ENCODE measurements around the gene G6PC3.

The G6PC3 gene

DNA sequence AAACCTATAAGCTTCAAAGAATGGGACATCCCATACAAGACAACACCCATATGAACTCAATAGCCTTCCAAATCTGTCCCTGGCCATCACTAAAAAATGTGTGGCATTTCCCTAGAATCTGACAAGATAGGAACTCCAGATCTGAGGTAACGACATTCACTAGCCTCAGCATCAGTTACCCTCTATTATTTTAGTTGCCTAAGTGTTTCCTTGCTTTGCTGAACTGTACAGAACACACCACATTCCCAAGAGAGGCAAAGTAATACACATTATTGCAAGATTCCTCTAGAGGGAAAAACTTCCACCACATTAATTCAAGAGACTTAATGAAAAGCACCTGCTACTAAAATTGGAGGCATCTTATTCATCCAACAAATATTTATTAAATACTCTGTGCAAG, 9.1 kb upstream of the G6PC3 start:
- no peak for FAIRE-seq

DNA sequence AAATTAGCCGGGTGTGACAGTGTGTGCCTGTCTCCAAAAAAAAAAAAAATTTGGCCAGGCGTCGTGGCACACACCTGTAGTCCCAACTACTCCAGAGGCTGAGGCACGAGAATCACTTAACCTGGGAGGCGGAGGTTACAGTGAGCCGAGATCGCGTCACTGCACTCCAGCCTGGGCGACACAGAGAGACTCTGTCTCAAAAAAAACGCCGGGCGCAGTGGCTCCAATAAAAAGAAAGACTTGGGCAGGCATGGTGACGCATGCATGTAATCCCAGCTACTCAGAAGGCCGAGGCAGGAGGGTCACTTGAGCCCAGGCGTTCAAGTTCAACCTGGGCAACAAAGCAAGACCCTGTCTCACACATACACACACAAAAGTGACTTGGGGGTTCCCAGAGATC, 7.7 kb upstream of the G6PC3 start:
- FAIRE-seq = no peak

DNA sequence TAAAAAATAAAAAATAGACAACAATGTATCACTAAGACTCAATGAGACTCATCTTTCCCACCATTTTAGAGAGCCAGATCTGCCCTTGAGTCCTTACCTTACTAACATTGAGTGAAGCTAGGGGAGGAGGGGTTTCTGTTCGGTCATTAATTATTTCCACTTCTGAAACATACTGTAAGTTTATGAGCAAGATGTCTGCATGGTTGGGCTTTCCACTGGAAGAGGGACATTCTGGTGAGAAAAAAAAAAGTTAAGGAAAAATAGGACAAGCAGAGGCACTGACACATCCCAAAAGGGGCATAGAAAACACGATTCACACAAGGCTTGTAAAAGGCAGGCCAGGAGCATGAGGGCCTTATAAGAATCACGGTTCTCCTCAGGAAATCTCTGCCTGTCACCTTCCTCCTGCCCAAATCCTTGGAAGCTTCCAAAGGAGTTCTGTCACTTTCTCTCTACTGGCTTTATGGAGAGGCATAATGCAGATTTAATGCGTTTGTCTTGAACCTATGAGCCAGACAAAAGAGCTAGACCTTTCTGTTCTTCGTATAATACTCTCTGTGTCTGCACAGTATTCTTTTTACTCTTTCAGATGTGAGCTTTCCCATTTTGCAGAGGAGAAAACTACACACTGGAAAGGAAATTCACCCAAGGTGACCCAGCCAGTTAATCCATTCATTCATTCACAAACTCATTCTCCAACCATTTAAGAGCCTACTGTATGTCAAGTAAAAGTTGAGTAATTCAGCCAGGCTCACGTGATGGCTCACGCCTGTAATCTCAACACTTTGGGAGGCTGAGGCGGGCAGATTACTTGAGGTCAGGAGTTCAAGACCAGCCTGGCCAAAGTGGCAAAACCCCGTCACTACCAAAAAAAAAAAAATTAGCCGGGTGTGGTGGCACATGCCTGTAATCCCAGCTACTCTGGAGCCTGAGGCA, 6.6 kb upstream of the G6PC3 start:
- FAIRE-seq = no peak

DNA sequence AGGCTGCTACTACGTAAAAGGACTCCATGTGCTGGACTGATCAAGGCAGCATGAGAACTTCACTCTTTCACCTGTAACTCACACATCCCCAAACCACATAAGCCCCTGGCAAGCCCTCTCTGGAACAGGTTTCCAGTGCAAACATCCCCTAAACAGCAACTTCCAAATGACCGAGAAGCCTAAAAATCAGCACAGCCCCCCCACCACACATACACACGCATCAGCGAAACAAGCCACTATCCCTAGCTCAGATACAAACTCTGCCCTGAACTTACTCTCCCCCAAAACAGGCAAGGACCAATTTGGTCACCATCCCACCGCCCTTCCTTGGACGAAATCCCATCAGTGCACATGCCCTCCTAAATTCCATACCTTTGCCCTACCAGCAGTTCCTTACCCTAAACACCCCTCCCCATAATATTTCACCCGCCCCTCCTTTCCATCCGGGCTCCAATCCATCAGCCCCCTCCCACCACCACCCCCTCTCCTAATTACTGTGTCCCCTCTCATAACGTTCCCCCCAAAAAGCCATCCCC, 4.8 kb upstream of the G6PC3 start:
- FAIRE-seq = no peak

DNA sequence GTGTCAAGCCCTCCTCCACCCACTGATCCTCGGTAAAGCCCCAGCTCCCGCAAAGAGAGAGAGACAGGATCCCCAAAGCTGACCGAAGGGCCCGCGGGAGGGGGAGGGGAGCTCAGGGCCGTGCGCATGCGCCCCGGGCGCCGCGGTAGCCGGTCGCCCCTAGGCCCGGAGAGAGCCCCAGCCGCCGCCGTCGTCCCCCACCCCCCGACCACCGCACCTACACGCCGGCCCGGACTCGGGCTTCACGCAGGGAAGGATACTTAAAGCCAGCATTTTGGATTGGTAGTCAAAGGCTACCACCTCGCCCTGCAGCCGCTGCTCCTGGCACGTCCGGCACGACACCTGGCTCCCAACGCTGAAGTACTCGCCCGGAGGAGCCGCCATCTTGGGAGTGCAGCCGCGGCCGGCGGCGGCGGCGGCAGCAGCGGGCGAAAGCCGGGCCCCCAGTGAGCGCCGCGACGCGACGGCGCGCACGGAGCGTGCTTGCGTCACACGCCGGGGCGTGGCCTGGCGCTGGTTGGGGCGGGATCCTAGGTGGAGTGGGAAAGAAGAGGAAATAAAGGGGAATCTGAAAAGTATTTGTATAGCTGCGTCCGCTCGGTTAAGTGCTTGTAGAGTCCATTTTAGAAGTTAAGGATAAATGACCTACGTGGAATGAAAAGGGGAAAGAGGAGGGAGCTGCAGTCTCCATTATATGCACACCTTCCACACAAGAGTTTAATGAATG, 4.2 kb upstream of the G6PC3 start, which contains the start of gene LSM12:
LSM12 (minus strand) TSS at position 468 of the 727 bp plus-strand sequence; CDS start at position 384, 84 bp downstream.
- FAIRE-seq = no peak

GRCh38 chr17:44067545-44067940, 3.0 kb upstream of the G6PC3 start:
- FAIRE-seq = no peak

DNA sequence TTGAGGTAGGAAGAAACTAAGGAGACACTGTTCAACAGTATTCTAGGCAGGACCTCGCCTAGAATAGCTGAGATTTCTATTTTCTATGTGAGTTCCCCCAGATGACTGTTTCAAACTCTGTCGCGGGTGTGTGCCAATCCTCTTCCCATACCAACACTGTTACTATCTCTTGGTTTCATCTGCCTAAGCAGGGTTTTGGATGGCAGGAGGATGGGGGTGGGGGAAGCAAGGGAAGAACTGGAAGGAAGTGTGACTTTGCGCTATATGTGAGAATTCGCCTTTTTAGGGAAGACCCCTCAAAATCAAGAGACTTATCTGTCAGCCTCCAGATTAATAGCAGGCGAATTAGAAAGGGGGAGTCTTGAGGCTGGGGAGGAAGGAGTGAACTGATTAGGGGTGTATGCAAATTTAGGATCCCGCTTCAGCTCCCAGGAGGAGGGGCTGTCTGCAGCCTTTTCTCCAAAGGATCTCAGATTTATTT, 521 bp upstream of the G6PC3 start:
- FAIRE-seq = no peak

DNA sequence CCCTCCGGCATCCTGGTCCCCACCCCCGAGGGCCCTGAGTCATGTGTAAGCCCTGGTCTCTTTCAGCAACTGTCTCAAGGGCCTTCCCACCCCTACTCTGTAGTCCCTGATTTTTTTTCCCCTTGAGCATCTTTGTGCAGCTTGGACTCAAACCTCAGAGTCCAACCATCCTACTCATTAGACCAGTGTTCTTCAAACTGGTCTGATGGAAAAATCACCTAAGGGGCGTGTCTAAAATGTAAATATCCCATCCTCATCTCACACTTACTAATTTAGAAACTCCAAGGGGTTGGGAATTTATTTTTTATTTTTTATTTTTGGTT, 624 bp downstream of the G6PC3 start:
- FAIRE-seq = no peak

- no peak for FAIRE-seq
Measured at GRCh38 chr17:44071772-44072171, 1.2 kb downstream of the G6PC3 start.

DNA sequence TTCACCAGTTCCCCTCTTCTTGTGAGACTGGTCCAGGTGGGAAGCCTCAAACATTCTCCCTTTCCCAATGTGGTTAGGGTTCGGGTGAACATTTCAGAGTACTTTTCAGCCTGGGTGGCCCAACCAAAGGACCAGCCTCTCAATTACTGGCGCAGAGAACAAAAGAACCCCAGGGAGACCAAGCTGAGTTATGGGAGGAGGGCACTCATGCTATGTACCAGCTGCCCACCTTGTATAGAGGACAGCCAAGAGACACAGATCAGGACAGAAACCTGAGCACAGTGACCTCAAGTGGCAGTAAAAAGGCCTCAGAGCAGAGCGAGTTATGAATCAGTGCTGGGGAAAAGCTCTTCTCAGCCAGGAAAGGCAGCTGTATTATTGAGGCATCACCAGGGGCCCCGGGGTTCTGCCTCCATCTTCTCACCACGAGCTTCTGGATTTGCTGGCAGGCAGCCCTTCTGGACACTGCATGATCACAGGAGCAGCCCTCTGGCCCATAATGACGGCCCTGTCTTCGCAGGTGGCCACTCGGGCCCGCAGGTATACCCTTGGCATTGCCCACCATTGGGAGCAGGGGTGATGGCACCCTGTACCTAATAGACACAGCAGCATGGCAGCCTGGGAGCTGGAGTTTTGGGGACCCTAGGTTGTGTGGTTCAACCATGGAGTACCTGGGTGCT, 3.8 kb downstream of the G6PC3 start:
- FAIRE-seq = no peak

GRCh38 chr17:44074911-44075285, 4.4 kb downstream of the G6PC3 start:
- FAIRE-seq = no peak

DNA sequence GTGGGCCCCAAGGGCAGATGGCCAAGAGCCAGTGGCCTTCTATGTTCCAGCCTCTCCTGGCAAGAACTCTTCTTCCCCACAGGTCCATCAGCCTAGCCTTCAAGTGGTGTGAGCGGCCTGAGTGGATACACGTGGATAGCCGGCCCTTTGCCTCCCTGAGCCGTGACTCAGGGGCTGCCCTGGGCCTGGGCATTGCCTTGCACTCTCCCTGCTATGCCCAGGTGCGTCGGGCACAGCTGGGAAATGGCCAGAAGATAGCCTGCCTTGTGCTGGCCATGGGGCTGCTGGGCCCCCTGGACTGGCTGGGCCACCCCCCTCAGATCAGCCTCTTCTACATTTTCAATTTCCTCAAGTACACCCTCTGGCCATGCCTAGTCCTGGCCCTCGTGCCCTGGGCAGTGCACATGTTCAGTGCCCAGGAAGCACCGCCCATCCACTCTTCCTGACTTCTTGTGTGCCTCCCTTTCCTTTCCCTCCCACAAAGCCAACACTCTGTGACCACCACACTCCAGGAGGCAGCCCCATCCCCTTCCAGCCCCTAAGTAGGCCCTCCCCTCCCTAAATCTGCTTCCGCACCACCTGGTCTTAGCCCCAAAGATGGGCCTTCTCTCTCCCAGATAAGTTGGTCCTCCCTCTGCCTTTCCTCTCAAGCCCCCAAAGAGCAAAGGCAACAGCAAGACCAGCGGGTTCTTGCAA, 5.2 kb downstream of the G6PC3 start:
- FAIRE-seq = no peak

DNA sequence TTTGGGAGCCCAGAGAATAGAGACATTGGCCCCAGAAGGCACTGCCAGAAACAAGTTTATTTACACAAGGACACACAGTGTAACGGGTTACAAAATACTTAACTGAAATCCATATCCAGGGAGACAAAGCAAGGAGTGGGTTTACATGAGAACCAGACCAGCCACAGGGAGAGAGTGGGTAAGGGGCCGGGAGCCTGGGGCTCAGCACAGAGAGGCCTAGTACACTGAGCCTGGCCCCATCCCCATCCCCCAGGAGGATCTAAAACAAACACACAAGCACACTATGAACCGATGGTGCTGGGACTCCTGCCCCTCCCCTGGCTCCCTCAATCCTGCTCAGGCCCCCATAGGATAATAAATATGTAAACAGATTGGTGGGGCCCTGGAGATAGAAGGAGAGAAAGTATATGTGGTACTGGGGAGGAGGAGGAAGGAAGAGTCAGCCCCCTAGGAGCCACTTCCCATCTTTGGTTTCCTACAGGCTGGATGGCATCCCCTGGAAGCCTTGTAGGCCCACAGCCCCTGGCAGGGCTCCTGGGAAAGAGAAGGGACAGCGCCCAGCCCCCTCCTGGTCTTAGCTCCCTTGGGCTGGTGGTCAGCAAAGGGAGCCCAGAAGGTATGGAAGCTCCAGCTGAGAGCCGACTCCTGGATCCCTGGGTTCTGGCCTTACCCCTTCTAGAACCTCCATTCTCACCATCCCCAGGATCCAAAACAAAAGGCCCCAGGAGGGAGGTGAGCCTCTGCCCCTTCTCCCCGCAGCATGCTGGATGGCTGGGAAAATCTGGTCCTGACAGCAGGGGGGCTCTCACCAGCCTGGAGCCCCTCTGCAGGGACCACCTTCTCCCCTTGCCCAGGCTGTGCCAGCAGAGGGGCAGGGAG, 6.4 kb downstream of the G6PC3 start:
- FAIRE-seq = no peak

GRCh38 chr17:44077595-44077909, 7.0 kb downstream of the G6PC3 start:
- FAIRE-seq = no peak

DNA sequence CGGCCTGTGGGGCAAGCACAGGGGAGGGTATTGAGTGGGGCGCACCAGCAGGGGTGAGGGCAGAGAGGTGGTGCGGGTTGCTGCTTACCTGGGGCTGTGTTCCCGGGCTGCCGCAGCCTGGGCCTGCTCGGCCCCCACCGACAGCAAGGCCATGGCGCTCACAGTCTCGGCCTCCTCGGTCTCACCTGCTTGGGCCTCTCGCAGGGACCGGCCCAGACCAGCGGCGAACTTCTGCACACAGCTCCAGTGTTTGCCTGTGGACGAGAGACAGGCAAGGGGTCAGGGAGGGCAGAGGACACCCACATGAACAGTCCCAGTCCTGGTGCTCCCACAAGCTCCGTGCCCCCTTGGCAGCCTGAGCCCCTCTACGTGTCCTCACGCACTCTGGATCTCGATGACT, 7.9 kb downstream of the G6PC3 start:
- no peak for FAIRE-seq

- FAIRE-seq = no peak
Measured at GRCh38 chr17:44079877-44080821, 9.6 kb downstream of the G6PC3 start.

- no peak for FAIRE-seq
Measured at GRCh38 chr17:44081681-44082080, 11.1 kb downstream of the G6PC3 start.

GRCh38 chr17:44082256-44082927, 11.9 kb downstream of the G6PC3 start:
- no peak for FAIRE-seq

- FAIRE-seq = no peak
Measured at GRCh38 chr17:44083250-44083849, 12.8 kb downstream of the G6PC3 start.

GRCh38 chr17:44084131-44084538, 13.6 kb downstream of the G6PC3 start:
- FAIRE-seq = no peak
